Activated T-cell treated with anti-CD3 and anti-CD28 coated beads for 4 hours (primary cell): Measurements from ENCODE around the gene PHKG1.
A peak's percentile ranks its signal among the peaks of the same experiment; 100 is the strongest.
"Not testable (repeated sequence)": the region's sequence is repeated elsewhere in the genome, so short reads cannot be mapped to it uniquely, and the experiment has no call there.

Experiments used
- DNase-seq: peaks from one replicate; pipeline ENCODE4 v3.0.0-alpha.2; 2020

The PHKG1 gene

DNA sequence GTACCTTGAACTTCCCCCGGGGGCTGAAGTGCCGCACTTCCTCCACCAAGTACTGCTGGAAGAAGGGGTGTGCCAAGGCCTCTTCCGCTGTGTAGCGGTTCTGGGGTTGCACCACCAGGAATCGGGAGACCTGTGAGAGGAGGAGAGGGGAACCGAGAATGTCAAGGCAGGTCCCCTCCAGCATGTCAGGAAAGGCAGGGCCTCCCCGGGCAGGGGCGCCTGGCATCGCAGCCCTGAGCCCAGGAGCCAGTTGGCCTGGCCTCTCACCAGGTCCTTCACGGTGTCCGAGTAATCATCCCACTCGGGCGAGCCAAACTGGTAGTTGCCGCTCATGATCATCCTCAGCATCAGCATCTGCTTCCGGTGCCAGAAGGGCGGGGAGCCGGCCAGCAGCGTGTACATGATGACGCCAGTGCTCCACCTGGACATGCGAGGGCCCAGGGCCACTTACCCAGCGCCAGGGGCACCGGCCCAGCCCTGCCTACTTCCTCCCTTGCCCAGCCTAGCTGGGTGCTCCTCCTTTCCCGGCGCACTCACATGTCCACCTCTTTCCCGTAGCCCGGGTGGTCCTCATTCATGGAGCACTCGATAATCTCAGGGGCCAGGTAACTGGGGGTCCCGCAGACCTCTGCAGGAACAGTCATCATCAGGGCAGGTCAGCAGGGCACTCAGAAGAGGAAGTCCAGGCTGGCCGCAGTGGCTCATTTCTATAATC, 11.0 kb downstream of the PHKG1 start:
- DNase-seq, result no peak

- not testable (repeated sequence) for DNase-seq
Measured at GRCh38 chr7:56080726-56081435, 11.9 kb downstream of the PHKG1 start.

DNA sequence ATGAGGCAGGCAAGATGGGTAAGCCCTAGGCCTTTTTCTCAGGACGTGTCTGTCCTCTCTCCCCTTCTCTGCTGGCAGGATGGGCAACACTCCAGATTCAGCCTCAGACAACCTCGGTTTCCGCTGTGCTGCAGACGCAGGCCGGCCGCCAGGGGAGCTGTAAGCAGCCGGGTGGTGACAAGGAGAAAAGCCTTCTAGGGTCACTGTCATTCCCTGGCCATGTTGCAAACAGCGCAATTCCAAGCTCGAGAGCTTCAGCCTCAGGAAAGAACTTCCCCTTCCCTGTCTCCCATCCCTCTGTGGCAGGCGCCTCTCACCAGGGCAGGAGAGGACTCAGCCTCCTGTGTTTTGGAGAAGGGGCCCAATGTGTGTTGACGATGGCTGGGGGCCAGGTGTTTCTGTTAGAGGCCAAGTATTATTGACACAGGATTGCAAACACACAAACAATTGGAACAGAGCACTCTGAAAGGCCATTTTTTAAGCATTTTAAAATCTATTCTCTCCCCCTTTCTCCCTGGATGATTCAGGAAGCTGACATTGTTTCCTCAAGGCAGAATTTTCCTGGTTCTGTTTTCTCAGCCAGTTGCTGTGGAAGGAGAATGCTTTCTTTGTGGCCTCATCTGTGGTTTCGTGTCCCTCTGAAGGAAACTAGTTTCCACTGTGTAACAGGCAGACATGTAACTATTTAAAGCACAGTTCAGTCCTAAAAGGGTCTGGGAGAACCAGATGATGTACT, 13.1 kb downstream of the PHKG1 start:
- no peak for DNase-seq

DNA sequence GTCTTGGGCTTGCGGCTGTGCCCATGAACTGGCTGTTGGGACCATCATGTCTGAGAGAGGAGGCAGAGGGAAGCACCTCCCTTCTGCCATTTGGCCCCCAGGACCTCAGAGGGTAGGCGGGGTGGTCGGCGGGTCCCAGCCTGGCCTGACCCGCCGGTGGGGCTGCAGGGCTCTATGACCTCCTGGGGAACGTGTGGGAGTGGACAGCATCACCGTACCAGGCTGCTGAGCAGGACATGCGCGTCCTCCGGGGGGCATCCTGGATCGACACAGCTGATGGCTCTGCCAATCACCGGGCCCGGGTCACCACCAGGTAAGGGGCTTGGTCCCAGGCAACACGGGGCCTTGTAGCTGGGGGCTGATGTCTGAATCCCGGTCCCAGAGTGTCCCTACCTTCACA, 14.6 kb downstream of the PHKG1 start:
- no peak for DNase-seq

- DNase-seq, result no peak
Measured at GRCh38 chr7:56077681-56078080, 15.1 kb downstream of the PHKG1 start.

DNA sequence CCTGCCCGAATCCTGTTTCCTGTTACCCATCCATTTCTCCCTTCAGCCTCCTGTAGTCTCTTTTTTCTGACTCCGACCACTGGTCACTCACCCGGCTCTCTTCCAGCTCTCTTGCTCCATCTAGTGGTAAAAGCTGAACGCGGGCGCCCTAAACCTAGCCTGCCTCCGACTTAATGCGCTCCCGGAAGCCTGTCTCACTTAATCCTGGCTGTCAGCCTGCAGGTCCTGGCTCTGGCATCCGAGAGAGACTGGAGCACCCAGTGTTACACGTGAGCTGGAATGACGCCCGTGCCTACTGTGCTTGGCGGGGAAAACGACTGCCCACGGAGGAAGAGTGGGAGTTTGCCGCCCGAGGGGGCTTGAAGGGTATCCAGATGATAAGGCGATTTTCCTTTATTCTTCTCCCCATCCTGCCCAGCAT, 18.4 kb downstream of the PHKG1 start:
- DNase-seq, result peak; percentile 53

GRCh38 chr7:56066376-56066775, 26.4 kb downstream of the PHKG1 start:
- DNase-seq, result not testable (repeated sequence)

GRCh38 chr7:56063882-56064625, 28.7 kb downstream of the PHKG1 start, which contains the start of gene SUMF2:
TSS of gene SUMF2 (plus strand) at chr7:56064286. CDS start at chr7:56064312, 26 bp downstream.
- peak; percentile 86 for DNase-seq

DNA sequence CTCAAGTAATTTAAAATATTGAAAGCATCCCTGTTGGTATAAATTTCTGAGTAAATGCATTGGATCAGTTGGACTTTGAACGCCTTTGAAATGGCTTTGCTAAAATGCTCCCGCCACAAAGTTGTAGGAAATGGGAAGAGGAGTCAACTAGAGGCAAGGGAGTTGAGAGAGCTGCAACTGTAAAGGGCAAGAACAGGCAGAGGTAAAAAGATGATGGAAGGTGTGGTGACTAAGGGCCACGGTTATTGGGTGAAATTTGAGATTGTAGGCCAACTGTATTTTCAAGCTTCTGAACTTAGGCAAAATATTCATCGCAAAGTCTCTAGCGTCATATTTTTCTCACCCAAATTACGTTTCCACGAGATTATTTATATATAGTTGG, 29.3 kb downstream of the PHKG1 start:
- no peak for DNase-seq

DNA sequence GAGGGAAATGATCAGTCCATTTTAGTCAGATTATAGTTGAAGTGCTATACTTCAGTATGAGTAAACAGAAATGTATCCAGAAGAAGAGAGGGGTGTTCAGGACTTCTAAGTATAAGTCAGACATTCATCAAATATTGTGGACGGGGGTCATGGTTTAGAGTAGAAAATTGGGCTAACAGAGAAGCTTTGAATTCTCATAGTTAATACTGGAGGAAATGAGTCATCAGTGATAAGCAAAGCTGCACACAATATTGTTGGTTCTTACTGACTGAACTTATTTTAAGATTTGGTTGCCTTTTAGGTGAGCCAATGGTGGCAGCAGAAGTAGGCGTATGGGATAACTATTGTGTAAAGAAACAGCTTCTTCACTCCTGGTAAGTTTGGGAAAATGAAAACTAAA, 30.4 kb downstream of the PHKG1 start:
- DNase-seq, result no peak

- no peak for DNase-seq
Measured at GRCh38 chr7:56053993-56054392, 38.8 kb downstream of the PHKG1 start.

DNA sequence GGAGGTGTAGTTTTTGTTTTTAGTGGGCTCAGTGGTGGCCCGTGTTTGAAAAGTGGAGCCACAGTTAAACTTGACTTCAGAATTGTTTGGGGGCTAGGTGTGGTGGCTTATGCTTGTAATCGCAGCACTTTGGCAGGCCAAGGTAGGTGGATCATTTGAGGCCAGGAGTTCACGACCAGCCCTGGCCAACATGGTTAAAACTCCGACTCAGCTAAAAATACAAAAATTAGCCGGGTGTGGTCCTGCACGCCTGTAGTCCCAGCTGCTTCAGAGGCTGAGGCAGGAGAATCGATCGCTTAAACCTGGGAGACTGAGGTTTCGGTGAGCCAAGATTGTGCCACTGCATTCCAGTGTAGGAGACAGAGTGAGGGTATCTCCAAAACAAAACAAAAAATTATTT, 39.4 kb downstream of the PHKG1 start:
- DNase-seq, result no peak

DNA sequence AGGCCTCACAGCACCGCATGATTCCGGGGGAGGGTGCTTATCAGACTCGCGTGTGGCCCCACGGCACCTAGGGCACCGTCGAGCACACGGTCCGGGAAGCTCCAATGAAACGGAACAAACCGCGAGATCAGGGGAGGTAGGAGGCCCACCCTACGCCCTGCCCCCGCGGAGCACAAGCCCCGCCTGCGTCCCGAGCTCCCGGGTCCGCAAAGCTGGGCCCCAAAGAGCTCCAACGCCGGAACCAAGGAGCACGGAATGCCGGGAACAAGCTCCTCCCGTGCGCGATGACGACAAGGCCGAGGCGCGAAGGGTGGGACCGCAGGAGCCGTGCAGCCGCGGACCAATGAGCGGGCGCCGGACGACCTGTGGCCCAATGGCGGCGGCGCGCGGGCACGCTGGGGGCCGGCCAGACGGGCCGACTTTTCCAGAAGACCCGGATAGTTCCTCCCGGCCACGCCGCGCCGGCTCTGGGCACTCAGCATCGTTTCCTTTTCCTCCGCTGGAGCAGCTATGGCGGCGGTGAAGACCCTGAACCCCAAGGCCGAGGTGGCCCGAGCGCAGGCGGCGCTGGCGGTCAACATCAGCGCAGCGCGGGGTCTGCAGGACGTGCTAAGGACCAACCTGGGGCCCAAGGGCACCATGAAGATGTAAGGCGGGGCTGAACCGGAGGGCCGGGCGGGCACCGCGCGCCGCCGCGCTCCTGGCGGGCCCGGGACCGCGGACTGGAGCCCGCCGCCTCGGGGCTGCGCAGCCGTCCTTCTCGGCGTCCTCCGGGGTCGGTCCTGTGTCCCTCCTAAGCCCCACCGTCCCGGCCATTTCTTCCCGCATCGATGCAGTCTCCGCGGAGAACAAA, 41.2 kb downstream of the PHKG1 start, which contains the start of the genes CCT6A and PSPH:
Gene CCT6A (plus strand): TSS at position 427 of the 853 bp plus-strand sequence. CDS start 84 bp downstream, at position 511.
Gene PSPH (minus strand): TSS at position 106 of the 853 bp plus-strand sequence. CDS start 30,232 bp downstream, outside the sequence.
- DNase-seq, result peak; percentile 86

DNA sequence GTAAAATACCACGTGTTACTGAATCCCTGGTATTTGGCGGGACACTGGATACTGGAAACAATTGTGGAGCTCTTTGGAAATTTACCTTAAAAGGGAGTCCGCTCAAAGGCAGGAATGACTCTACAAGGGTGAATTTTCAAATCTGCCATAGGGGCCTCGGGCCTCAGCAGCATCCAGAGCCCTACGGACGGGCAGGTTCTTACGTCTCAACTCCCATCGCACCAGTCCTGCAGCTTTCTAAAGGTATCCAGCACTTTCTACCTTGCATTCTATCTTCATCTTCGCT, 41.8 kb downstream of the PHKG1 start:
- no peak for DNase-seq

DNA sequence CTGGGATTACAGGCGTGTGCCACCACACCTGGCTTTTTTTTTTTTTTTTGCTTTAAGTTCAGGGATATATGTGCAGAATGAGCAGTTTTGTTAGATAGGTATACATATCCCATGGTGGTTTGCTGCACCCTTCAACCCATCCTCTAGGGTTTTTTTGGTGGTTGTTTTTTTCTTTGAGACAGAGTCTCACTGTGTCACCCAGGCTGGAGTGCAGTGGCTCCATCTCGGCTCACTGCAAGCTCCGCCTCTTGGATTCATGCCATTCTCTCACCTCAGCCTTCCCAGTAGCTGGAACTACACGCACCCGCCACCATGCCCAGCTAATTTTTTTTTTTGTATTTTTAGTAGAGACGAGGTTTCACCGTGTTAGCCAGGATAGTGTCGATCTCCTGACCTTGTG, 44.0 kb downstream of the PHKG1 start:
- not testable (repeated sequence) for DNase-seq

DNA sequence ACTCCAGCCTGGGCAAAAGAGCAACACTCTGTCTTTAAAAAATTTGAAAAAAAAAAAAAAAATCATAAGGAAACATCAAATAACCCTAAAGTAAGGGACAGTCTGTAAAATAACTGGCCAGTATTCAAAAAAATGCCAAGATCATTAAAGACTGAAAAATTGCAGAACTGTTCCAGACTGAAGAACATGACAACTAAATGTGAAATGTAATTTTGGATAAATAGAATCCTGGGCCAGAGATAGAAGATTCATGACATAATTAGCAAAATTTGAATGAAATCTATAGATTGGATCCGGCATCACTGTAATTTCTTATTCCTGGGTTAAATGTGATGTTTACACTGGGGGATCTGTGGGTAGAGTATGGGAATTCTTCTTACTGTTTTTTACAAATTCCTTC, 44.5 kb downstream of the PHKG1 start:
- DNase-seq, result no peak

DNA sequence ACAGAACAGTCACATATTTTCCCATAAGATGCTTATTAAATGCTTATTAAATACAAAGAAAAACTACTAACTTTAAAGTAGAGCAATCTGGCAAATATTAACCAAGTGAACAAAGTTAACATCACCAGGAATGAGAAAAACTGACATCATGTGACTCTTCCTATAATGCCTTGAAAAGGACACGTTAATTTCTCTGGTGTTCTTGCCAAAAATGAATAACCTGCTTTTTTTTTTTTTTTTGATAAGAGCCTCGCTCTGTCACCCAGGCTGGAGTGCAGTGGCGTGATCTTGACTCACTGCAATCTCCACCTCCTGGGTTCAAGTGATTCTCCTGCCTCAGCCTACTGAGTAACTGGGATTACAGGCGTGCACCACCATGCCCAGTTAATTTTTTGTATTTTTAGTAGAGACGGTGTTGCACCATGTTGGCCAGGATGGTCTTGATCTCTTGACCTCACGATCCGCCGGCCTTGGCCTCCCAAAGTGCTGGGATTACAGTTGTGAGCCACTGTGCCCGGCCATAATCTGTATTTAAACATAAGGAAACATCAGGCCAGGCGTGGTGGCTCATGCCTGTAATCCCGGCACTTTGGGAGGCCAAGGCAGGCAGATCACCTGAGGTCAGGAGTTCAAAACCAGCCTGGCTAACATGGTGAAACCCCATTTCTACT, 45.2 kb downstream of the PHKG1 start:
- not testable (repeated sequence) for DNase-seq

DNA sequence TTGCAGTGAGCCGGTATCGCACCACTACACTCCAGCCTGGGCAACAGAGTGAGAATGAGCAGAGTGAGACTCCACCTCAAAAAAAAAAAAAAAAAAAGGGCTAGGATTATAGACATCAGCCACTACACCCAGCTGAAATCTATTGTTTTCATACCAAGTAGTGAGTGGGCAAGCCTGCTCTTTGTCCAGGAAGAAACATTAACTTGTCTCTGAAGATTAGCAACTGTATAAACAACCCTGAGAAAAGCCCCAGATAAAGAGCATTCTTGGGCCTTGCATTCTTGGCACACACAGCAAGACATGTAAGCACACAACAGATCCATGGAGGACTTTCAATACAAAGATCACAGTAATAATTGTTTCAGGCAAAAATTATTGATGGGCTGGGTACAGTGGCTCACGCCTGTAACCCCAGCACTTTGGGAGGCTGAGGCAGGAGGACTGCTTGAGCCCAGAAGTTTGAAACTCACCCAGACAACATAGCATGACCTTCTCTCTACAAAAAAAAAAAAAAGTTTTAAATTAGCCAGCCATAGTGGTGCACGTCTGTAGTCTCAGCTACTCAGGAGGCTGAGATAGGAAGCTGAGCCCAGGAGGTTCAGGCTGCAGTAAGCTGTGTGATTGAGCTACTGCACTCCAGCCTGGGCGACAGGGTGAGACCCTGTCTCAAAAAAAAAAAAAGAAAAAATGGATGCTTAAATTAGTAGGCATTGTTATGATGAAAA, 45.9 kb downstream of the PHKG1 start:
- no peak for DNase-seq

DNA sequence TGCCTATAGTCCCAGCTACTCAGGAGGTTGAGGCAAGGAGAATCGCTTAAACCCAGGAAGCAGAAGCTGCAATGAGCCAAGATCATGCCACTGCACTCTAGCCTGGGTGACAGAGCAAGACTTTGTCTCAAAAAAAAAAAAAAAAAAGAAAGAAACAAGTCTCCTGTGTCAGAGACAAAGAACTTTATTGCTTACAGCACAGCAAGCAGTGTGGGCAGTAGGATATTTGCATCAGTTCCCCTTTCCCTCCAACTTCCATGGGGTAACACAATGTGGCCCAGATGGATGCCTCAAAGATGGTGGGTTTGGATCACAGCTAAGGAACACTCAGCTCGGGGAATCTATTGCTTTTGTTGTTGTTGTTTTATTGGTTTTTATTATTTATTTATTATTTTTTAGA, 47.0 kb downstream of the PHKG1 start:
- not testable (repeated sequence) for DNase-seq

GRCh38 chr7:56040730-56041129, 52.0 kb downstream of the PHKG1 start:
- no peak for DNase-seq
